H9 (cell line): ENCODE measurements around the gene SSR3. TPM values are rescaled to one million over a fixed set of nuclear protein-coding genes. Genes with fewer than 3 reads are reported as not detected.

Experiments
- DNase-seq: peaks from one replicate; pipeline ENCODE4 v3.0.0-alpha.2; 2017
- H2AFZ ChIP-seq: one replicate; pipeline ENCODE4 v1.6.1; 2013; ENCODE audit warnings: mild to moderate bottlenecking, low read length, control low read depth, moderate library complexity
- H2AK5ac ChIP-seq: 2 replicates; pipeline ENCODE4 v1.6.1; 2013; ENCODE audit warnings: low read length, control low read depth, mixed read lengths; ENCODE audit not compliant: insufficient read length
- H2BK120ac ChIP-seq: one replicate; pipeline ENCODE4 v1.6.1; 2013; ENCODE audit warnings: low read depth, mild to moderate bottlenecking, low read length, control low read depth, inconsistent platforms; ENCODE audit not compliant: poor library complexity, severe bottlenecking
- H2BK12ac ChIP-seq: 2 replicates; pipeline ENCODE4 v1.6.1; 2013; ENCODE audit warnings: low read length, control low read depth, mixed read lengths, low read depth; ENCODE audit not compliant: insufficient read length
- H2BK15ac ChIP-seq: 2 replicates; pipeline ENCODE4 v1.6.1; 2013; ENCODE audit warnings: low read depth, low read length, control low read depth
- H2BK20ac ChIP-seq: one replicate; pipeline ENCODE4 v1.6.1; 2013; ENCODE audit warnings: low read depth, mild to moderate bottlenecking, low read length, control low read depth, inconsistent platforms; ENCODE audit not compliant: poor library complexity, severe bottlenecking
- H2BK5ac ChIP-seq: 2 replicates; pipeline ENCODE4 v1.6.1; 2013; ENCODE audit warnings: low read length, control low read depth, mixed read lengths; ENCODE audit not compliant: insufficient read length
- H3K14ac ChIP-seq: 2 replicates; pipeline ENCODE4 v1.6.1; 2013; ENCODE audit warnings: low read length, control low read depth; ENCODE audit not compliant: insufficient read depth
- H3K18ac ChIP-seq: 2 replicates; pipeline ENCODE4 v1.6.1; 2013; ENCODE audit warnings: low read depth, mild to moderate bottlenecking, mixed read lengths, low read length, control low read depth; ENCODE audit not compliant: insufficient read length
- H3K23ac ChIP-seq: 2 replicates; pipeline ENCODE4 v1.6.1; 2013; ENCODE audit warnings: low read length, control low read depth, mixed read lengths, low read depth; ENCODE audit not compliant: insufficient read length
- H3K23me2 ChIP-seq: 2 replicates; pipeline ENCODE4 v1.6.1; 2013; ENCODE audit warnings: low read depth, mild to moderate bottlenecking, mixed read lengths, low read length, control low read depth; ENCODE audit not compliant: insufficient read length, poor library complexity, severe bottlenecking
- H3K27ac ChIP-seq: 2 replicates; pipeline ENCODE4 v1.5.1; 2013; ENCODE audit warnings: low read length, control low read depth, mixed read lengths, low read depth; ENCODE audit not compliant: insufficient read length
- H3K27me3 ChIP-seq: 2 replicates; pipeline ENCODE4 v1.6.1; 2013; ENCODE audit warnings: low read length, control low read depth, inconsistent platforms; ENCODE audit not compliant: insufficient read depth
- H3K4ac ChIP-seq: 2 replicates; pipeline ENCODE4 v1.6.1; 2013; ENCODE audit warnings: low read depth, mild to moderate bottlenecking, control low read depth, inconsistent platforms, low read length, moderate library complexity
- H3K4me1 ChIP-seq: 2 replicates; pipeline ENCODE4 v1.6.1; 2013; ENCODE audit warnings: low read length, control low read depth, inconsistent platforms; ENCODE audit not compliant: insufficient read depth
- H3K4me2 ChIP-seq: 2 replicates; pipeline ENCODE4 v1.6.1; 2013; ENCODE audit warnings: low read length, control low read depth, mixed read lengths; ENCODE audit not compliant: insufficient read length, insufficient read depth
- H3K56ac ChIP-seq: 2 replicates; pipeline ENCODE4 v1.6.1; 2013; ENCODE audit warnings: low read depth, mild to moderate bottlenecking, mixed read lengths, low read length, control low read depth; ENCODE audit not compliant: insufficient read length
- H3K79me1 ChIP-seq: 2 replicates; pipeline ENCODE4 v1.6.1; 2013; ENCODE audit warnings: low read depth, mild to moderate bottlenecking, moderate library complexity, low read length, control low read depth, inconsistent platforms; ENCODE audit not compliant: insufficient read depth, poor library complexity, severe bottlenecking
- H3K79me2 ChIP-seq: 2 replicates; pipeline ENCODE4 v1.6.1; 2013; ENCODE audit warnings: low read length, control low read depth, inconsistent platforms; ENCODE audit not compliant: insufficient read depth
- H3K9ac ChIP-seq: 2 replicates; pipeline ENCODE4 v1.6.1; 2013; ENCODE audit warnings: low read length, control low read depth, mixed read lengths; ENCODE audit not compliant: insufficient read length; ENCODE audit errors: extremely low read depth
- H3K9me3 ChIP-seq: one replicate; pipeline ENCODE4 v1.6.1; 2013; ENCODE audit warnings: low read depth, low read length, inconsistent platforms; ENCODE audit not compliant: control insufficient read depth
- H3T11ph ChIP-seq: one replicate; pipeline ENCODE4 v1.6.1; 2013; ENCODE audit warnings: mild to moderate bottlenecking, low read length, control low read depth, inconsistent platforms
- H4K20me1 ChIP-seq: one replicate; pipeline ENCODE4 v1.6.1; 2013; ENCODE audit not compliant: control insufficient read depth, insufficient read length, insufficient read depth
- H4K5ac ChIP-seq: 2 replicates; pipeline ENCODE4 v1.6.1; 2013; ENCODE audit warnings: low read depth, mild to moderate bottlenecking, mixed read lengths, low read length, control low read depth; ENCODE audit not compliant: insufficient read length
- H4K8ac ChIP-seq: replicated peaks from 2 replicates; pipeline ENCODE4 v1.6.1; 2013; ENCODE audit warnings: low read length, control low read depth, mixed read lengths, low read depth; ENCODE audit not compliant: insufficient read length
- H4K91ac ChIP-seq: 2 replicates; pipeline ENCODE4 v1.6.1; 2013; ENCODE audit warnings: low read depth, mild to moderate bottlenecking, moderate library complexity, mixed read lengths, low read length, control low read depth; ENCODE audit not compliant: insufficient read length
- H3K27ac Mint-ChIP-seq, 3 experiments: 2 replicates in 2 of 3; 3 replicates in 1 of 3; pipeline ENCODE4 v1.8.0; 2020 to 2021; ENCODE audit warnings: mixed read lengths in 3 of 3, mild to moderate bottlenecking in 1 of 3, moderate library complexity in 1 of 3
- H3K27me3 Mint-ChIP-seq: 2 replicates; pipeline ENCODE4 v1.8.0; 2021; ENCODE audit warnings: low read depth, mild to moderate bottlenecking, moderate library complexity, mixed read lengths
- H3K36me3 Mint-ChIP-seq, 3 experiments: 2 replicates in 2 of 3; 3 replicates in 1 of 3; pipeline ENCODE4 v1.8.0; 2020 to 2021; ENCODE audit warnings: low read depth in 3 of 3, mixed read lengths in 3 of 3; ENCODE audit not compliant: insufficient read depth in 1 of 3
- H3K4me1 Mint-ChIP-seq, 2 experiments: 2 replicates each; pipeline ENCODE4 v1.8.0; 2020; ENCODE audit warnings: mixed read lengths in 2 of 2
- H3K4me3 Mint-ChIP-seq, 2 experiments: 2 replicates in 1 of 2; 3 replicates in 1 of 2; pipeline ENCODE4 v1.8.0; 2020 to 2021; ENCODE audit warnings: mild to moderate bottlenecking in 2 of 2, mixed read lengths in 2 of 2, moderate library complexity in 1 of 2
- H3K9me3 Mint-ChIP-seq, 2 experiments: 2 replicates in 1 of 2; 3 replicates in 1 of 2; pipeline ENCODE4 v1.8.0; 2020; ENCODE audit warnings: mild to moderate bottlenecking in 2 of 2, mixed read lengths in 2 of 2, moderate library complexity in 1 of 2
- WGBS: extraction: QIAGEN DNeasy Blood & Tissue Kit; methylation state at CpG from one replicate; pipeline ENCODE4 v1.1.7; 2013; ENCODE audit warnings: missing lambda C conversion rate, low lambda C conversion rate, mixed read lengths; ENCODE audit not compliant: insufficient read length; ENCODE audit errors: extremely low coverage; 5-methylcytosine and 5-hydroxymethylcytosine counted together
- total RNA-seq: library from RNA; stranded (reverse); gene quantifications from 2 replicates; pipeline ENCODE4 v1.2.1, GENCODE V29; 2021
- TF ChIP-seq, protein P1 (sequence below): fragments of 200-600 bp; sonication (generic); conservative IDR thresholded peaks from 3 replicates; pipeline ENCODE4 v1.8.0; 2021; ENCODE audit warnings: antibody characterized with exemption, mild to moderate bottlenecking

The SSR3 gene
- total RNA-seq, 1 experiment from 2014 or later = 177 TPM

DNA sequence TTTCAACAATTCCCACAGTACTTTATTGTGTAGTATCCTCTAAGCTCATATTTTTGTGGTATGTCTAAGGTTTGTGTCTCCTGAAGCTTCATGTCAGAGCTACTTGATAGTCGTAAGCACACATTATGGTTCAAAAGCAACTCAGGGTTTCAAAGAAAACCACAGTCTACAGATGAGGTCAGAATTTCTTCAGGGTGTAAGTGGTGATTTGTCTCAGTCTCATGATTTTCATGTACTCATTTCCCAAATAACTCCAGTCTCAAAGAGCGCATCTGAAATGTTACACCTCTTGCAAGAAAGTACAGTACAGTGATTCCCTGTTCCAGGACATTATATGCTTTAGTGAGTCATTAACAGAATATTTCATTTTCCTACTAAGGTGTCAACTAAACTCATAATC lies 47.5 kb upstream of the SSR3 start:
- no peak overlapping the region for H4K8ac ChIP-seq

More for the DNA sequence above, 47.5 kb upstream of the SSR3 start:
- Histone ChIP-seq H3K4me1 (no peaks in the 10 kb centered on the region), H4K91ac (no peak overlapping the region), H2AK5ac (no peak overlapping the region), H3K27me3 (no peaks in the 10 kb centered on the region), H3K79me2 (no peaks in the 10 kb centered on the region), H3K4me2 (no peak overlapping the region), H2BK120ac (no peak overlapping the region), H2AFZ (no peak overlapping the region), H2BK20ac (no peak overlapping the region), H2BK5ac (no peak overlapping the region), H4K20me1 (no peaks in the 10 kb centered on the region), H3K79me1 (no peaks in the 10 kb centered on the region), H3K18ac (no peak overlapping the region), H3K14ac (no peak overlapping the region), H2BK15ac (no peak overlapping the region), H3K4ac (no peak overlapping the region), H2BK12ac (no peak overlapping the region), H3K23ac (no peak overlapping the region), H3K27ac (no peak overlapping the region), H3K9me3 (no peaks in the 10 kb centered on the region), H3T11ph (no peak overlapping the region), H3K9ac (no peak overlapping the region), H3K23me2 (peaks cover 10% of the 10 kb centered on the region), H4K5ac (no peak overlapping the region), H3K56ac (no peak overlapping the region)
- no peaks in the 10 kb centered on the region for H3K9me3 Mint-ChIP-seq
- no peaks in the 10 kb centered on the region for H3K36me3 Mint-ChIP-seq
- DNase-seq = no peak
- H3K27ac Mint-ChIP-seq = no peak overlapping the region
- H3K4me3 Mint-ChIP-seq = no peak overlapping the region
- TF ChIP-seq, protein P1, sequence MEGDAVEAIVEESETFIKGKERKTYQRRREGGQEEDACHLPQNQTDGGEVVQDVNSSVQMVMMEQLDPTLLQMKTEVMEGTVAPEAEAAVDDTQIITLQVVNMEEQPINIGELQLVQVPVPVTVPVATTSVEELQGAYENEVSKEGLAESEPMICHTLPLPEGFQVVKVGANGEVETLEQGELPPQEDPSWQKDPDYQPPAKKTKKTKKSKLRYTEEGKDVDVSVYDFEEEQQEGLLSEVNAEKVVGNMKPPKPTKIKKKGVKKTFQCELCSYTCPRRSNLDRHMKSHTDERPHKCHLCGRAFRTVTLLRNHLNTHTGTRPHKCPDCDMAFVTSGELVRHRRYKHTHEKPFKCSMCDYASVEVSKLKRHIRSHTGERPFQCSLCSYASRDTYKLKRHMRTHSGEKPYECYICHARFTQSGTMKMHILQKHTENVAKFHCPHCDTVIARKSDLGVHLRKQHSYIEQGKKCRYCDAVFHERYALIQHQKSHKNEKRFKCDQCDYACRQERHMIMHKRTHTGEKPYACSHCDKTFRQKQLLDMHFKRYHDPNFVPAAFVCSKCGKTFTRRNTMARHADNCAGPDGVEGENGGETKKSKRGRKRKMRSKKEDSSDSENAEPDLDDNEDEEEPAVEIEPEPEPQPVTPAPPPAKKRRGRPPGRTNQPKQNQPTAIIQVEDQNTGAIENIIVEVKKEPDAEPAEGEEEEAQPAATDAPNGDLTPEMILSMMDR = no peak
- H3K4me1 Mint-ChIP-seq = peaks cover 21 to 24% of the 10 kb centered on the region in 2 experiments
- H3K27me3 Mint-ChIP-seq = peaks cover 7% of the 10 kb centered on the region
- WGBS = no CpG with 5 or more reads among the region's 2 CpGs
